Tongue (tissue), 3 donors: ENCODE results near the gene CADM2. TPM values are rescaled to one million over a fixed set of nuclear protein-coding genes. Genes with fewer than 3 reads are reported as not detected.
"Not testable (repeated sequence)": the region's sequence is repeated elsewhere in the genome, so short reads cannot be mapped to it uniquely, and the experiment has no call there.

ENCODE experiments used
- DNase-seq: peaks from one replicate; pipeline ENCODE4 v3.0.0-alpha.2; 2015
- small RNA-seq: library from RNA; depleted of rRNA; stranded (forward); fragments of <200 nt; gene quantifications from one replicate; pipeline ENCODE3, GENCODE V24; 2014; ENCODE audit warnings: low replicate concordance
- total RNA-seq: library from RNA; depleted of rRNA; stranded (reverse); fragments of >200 nt; gene quantifications from one replicate; pipeline ENCODE4 v1.2.3, GENCODE V29; 2014

Gene CADM2
- total RNA-seq, 1 donor from 2014 or later: 13.3 TPM

DNA sequence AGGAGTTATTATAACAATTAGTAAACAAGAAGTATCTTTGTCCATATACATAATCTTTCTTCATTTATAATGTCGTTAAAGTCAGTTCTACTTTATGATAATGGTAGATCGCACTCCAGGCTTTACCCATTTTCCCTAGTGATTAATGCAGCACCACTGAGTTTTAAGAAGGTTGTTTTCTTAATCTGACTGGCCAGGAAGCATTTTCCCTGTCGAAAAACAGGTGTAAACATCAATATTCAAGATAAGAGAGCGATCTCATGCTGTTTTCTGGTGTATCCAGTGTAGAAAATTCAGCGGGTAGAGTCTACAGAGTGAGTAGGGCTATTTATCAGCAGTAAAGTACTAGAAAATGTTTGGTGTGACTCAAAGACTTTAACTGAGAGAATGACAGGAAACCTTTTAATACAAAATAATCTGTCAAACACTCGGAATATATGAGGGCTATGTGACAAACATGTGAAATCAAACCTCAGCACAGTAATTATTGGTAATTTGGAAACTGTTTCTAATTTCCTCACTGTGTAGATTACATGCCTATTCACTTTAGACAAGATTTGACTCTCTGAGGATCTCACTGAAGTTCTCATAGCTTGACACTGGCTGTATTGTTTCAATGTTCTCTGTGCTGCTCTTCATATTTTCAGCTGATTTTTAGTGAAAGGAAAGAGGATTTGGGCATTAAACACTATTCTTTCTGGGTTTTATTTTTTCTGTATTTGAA lies 1019.0 kb downstream of the CADM2 start:
- no peak for DNase-seq

DNA sequence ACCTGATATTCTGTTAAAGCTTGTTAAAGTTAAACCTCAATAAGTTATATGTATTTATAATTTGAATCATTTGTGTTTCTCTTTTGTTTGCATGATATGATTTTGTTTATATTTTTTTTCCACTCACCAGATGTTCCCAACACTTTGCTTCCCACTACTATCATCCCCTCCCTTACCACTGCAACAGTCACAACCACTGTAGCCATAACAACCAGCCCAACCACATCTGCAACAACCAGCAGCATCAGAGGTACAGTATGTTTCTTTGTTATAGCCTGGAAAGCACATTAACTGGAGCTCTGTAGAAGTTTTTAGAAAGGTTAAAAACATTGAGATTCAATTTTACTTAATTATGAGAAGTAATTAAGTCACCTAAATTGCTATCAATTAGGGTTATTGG lies 1020.2 kb downstream of the CADM2 start:
- peak; percentile 25 for DNase-seq

DNA sequence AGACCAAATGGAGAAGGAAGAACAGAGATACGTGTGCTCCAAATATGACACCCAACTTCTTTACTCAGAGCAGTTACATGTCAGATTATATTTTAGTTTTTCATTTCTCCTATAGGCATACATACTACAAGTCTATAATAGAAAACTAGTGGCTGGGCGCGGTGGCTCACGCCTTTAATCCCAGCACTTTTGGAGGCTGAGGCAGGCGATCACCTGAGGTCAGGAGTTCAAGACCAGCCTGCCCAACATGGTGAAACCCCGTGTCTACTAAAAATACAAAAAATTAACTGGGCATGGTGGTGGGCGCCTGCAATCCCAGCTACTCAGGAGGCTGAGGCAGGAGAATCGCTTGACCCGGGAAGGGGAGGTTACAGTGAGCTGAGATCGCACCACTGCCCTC lies 1030.8 kb downstream of the CADM2 start:
- DNase-seq: not testable (repeated sequence)

DNA sequence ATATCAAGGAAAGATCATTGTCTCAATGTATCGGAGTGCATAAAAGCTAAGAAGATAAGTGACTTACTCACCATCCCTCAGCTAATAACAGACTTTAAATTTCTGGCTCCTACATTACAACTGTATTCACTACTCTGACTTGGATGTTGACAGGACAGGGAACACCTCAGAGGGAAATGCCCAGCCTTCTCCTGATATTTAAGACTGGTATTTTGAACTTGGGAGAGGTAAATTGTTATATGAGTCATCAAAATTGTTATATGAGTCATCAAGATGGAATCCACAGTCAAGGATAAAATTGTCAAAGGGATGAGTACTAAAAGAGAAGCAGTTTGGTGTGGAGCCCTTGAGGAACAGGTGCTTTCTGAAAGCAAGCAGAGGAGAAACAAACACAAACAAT lies 1070.8 kb downstream of the CADM2 start:
- DNase-seq: no peak

DNA sequence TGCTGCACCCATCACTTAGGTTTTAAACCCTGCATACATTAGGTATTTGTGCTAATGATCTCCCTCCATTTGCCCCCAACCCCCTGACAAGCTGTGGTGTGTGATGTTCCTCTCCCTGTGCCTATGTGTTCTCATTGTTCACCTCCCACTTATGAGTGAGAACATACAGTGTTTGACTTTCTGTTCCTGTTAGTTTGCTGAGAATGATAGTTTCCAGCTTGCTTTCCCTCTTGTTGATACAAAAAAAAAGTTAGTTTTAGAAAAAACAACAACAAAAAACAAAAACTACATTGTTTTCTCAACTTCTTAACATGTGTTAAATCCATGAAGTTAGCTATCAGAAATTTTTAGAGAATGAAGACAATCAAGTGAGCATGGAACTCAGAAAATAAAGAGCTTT lies 1079.1 kb downstream of the CADM2 start:
- DNase-seq: no peak

DNA sequence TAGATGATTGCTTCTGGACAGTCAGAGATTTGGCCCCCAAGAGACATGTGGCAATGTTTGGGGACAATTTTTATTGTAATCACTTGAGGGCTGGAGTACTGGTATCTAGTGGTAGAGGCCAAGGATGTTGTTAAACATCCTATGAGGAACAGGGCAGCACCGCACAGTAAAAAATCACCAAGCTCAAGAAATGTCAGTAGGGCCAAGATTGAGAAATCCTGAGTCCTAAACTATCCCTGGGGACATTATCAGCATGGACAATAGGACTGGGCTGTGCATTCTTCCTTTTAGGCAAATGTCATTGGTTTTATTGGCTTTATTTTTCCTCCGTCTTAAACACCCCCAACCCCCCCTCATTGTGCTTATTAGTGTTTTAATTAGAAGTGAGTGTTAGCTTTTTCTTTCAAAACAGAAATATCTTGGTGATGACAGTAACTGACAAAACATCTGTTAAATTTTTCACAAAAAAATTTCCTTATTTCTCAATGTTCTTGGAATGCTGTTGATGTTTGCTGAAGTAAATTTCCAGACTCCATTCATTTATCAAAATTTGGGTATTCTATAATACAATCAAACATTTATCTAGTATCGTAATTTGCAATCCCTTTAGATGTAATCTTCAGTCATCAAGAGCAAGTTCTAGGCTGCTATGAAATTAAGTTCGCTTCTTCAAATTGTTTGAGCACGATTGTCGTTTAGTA lies 1087.8 kb downstream of the CADM2 start:
- no peak for DNase-seq

DNA sequence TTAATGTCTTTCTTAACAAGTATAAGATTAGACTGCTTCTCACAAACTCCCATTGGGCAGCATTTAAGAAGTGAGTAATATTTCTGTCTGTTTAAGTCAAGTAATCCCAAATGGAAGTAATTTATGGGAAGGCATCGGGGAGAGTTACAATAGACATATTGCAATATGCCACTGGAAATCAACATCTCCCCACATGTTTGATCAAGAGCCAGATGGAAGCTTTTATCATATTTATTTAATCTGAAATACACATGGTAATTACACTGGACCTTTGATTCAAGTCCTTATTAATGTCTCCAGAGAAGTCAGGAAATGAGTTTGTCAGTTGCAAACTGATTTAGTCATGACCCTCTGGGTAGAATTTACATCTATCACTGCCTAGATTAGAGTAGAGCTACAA lies 1088.4 kb downstream of the CADM2 start:
- no peak for DNase-seq

DNA sequence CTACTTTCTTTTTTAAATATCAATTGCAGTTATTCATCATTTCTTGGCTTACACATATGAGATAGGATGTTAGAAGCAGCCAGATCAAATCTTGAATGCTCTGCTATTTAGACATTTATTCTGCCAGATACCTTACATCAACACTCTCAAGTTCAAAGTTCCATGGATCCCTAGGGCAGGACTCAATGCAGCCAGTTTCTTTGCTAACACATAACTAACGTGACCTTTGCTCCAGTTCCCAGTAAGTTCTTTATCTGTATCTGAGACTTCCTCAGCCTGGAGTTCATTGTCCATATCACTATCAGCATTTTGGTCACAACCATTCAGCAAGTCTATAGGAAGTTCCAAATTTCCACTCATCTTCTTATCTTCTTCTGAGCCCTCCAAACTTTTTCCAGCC lies 1092.3 kb downstream of the CADM2 start:
- DNase-seq: no peak

DNA sequence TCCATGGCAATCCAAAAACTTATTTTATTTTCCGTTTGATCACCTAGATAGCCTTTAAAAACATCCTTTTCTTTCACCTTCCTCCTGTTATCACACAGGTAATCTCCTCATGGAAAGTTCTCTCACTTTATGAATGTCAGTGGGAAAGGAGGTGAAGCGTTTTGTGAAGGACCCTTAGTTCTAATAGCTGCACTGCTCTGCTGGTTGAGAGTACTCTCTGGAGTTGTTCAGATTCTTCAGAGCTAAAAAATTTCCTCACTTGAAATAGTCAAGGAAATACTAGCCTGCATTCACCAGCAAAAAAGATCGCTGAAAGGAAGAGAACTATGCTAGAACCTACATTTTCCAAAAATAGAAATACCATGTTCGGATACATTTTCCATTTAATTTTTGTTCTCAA lies 1097.2 kb downstream of the CADM2 start:
- DNase-seq: no peak

DNA sequence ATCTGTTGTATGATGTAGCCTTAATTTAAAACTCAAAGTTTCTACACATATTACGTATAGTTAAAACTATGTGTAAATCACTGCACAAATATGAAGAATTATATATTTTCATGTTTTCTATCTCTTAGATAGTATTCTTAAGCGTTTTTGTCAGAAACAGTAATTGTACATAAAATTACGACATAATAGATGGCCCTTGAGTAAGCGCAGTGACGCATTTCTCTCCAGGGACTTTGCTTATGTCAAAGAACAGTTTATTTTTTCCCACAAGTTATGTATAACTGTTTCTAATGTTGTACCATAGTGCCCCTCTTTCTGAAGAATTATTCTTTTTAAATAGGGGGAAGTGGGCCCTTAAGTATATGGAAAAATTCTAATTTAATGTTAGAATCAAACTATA lies 1098.2 kb downstream of the CADM2 start:
- no peak for DNase-seq

DNA sequence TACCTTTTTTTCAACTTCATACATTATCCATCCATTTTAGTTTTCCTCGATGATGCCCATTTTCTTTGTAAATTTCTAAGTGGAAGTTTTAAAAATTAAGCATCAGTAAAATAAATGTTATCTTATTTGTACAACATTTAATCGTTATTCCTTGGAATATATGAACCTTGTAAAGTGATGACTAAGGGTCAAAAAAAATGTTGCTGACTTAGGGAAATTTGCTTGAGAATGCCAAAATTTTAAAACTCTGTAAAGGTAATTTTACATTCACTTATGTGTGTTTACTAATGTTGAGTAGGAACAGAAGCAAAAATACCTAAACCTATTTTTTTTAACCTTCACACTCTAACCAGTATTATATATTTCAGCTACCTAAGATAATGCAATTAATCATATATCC lies 1115.0 kb downstream of the CADM2 start:
- no peak for DNase-seq

DNA sequence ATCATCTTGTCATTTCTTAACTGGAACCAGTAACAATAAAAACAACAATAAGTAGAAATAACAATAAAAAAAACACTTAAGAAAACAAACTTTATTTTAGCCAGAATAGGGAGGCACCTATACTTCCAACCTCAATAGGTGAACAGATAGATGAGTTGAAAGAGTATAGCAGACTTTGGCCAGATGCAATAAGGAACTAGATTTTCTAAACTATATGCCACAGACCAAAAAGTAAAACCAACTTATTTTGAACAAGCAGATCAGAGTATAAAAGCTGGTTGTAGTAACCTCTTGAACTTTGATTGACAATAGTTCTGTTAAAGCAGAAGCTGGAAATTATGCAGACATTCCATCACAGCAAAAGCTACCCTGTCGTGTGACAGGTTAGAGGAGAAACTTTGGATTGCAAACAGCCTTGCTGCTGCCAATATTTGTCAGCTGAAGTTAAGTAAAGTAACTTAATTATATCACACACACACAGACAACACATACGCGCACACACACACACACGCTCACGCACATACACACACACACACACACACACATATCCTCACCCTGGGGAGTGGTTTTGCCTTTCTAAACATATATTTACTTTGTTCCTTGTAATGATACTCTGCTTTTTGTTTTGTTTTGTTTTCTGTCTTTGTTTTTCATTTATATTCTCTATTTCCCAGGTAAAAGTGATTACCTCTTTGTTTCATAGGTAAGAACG lies 1128.5 kb downstream of the CADM2 start:
- DNase-seq: no peak

DNA sequence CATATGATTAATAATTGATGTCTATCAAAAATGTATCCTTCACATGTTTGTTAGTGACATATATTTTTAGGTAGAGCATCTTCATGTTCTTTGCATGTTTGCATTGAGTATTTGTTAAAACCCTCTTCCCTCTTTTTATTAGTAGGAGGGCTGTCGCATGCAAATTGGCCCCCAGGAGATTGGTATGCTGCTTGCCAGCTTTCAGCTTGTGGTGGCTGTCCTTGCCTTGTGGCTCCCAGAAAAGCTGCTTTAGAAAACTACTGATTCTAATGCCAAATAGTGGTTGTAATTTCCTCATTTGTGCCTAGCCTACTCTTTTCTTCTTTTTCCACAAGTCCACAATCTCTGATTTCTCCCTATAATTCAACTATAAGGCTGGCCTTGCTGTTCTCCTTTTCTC lies 1145.4 kb downstream of the CADM2 start:
- no peak for DNase-seq

DNA sequence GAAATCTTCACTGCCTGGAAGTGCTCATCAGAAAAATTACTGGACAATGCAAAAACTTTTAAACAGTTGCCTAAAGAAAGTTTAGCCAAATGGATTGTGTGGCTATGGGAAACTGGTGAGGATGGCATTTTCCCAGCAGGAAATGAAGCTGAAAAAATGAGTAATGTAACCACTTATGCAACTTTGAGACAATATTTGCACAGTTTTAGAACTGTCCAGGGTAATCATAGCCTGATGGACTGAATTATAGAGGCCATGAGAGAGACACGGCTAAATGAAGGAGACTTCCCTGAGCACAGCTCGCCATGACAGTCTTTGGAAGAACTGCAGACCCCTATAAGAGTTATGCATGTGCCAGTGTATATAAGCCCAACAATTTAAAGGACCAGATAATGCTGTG lies 1150.6 kb downstream of the CADM2 start:
- no peak for DNase-seq

Small RNA genes lying within 50 kb of the gene (small RNA-seq; reads per million reads assigned to genes)
- 0.16 reads per million, percentile 9 among the genes with 10 or more reads in this experiment for gene MIR5688
